Fibroblast of skin of scalp (primary cell): ENCODE measurements around the gene RUNX1.

Source experiments
- DNase-seq: peaks from one replicate; pipeline ENCODE4 v3.0.0-alpha.2; 2013

Gene RUNX1

DNA sequence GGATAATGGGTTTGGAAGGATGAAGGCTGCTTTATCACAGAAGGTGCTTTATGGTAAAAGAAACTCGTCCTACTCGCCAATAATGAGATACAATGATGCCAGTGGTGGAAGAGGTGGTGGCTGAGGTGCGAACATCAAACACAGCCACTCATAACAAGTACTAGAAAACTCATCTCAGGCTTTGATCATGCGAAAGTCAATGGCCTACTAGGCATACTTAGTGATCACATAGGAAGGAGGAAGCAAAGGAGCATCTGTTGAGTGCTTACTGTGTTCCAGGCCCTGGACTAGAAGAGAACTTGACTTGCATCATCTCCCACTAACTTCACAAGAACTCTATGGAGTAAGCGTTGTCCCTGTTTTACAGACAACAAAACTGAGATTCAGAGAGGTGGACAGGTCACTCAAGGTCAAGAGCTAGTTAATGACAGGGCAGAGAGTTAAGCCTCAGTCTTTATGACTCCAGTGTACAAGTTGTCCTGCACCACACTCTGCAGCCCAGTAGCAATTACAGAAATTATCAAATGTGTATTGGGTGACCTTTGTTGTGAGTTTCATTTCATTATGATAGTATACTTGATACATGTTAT is 33.6 kb downstream of the RUNX1 start:
- no peak for DNase-seq

DNA sequence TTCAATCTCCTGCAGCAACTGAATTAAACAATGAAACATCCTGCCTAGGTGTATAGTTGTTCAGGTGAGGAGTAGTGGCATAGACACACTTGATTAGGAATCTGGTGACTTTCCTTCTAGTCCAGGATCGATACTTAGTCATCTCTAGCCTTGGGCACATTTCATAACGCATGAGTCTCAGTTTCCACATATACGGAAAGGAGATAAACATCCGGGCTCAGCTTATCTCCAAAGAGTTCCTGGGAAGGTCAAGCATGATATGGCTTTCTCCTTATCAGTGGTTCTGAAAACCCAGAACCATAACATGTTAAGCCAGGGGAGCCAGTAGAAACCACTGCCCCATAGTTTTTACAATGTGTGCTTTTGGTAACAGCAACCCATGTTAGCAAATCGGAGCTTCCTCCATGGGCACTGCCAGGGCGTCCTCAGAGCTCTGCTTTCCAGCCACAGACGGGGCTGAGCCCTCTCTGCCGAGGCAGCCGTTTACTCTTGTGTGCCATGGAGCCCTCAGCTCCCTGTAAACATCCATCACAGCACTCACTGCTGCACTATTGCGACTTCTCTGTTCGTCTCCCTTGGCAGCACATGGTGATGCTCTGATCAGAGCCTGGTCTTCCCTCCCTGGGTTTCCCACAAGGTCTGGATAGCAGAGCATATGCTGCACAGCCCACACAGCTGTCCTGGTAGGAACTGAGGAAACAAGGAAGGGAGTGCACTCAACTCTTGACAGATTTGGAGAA is 34.6 kb downstream of the RUNX1 start:
- no peak for DNase-seq

DNA sequence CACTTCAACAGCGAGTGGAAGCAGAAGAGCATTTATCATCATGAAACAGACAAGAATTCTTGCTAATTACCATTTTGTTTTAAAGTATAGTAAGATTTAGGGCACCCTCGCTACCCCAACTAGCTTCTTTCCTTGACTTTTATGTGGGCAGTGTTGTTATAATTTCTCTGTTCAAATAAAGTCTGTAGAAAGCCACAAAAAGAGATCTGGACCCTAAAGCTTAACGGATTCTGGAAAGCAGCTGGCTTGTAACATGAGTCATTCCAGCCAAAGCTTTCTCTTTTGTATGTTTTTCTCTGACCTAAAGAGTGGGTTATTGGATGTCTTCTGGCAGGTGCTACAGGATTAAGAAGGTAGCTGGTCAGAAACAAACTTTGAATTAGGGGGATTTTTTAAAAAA is 37.4 kb downstream of the RUNX1 start:
- DNase-seq: no peak

DNA sequence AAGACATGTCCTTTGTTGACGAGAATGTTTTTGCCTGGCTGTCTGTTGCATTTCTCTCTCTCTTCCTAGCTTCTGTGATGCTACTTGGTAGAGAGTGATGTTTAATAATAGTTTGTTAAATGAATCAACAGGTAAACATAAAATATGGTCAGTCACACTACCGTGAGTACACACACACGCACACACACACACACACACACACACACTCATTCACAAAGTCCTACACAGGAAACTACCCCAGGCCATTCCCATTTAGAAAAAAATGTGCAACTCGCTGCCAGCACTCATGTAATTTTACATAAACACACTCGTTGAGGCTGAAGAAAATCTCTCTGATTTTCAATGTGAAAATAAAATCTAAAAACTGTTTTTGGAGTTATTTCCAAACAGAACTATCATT is 38.7 kb downstream of the RUNX1 start:
- no peak for DNase-seq

- DNase-seq: no peak
Observed at GRCh38 chr21:35007348-35007747, 41.8 kb downstream of the RUNX1 start.

- DNase-seq: no peak
Observed at GRCh38 chr21:35006771-35007170, 42.3 kb downstream of the RUNX1 start.

DNA sequence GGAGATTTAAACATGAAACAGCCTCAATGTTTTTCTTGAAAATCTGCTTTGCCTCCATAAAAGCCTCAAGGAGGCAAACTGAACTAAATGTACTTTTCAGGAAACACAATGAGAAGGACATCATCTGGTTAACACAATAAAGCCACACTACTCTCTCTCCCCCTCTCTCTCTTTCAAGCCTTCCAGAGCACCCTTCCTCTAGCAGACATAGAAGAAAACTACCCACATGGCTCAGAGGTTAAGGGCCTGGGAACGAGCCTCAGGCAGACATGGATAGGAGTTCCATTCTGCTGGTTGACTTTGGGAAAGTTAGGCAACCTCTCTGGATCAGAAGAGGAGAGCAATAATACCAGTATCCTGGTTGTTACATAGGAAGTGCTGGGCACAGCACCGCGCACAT is 42.9 kb downstream of the RUNX1 start:
- no peak for DNase-seq

- peak; percentile 59 for DNase-seq
Observed at GRCh38 chr21:35005560-35006224, 43.4 kb downstream of the RUNX1 start.

DNA sequence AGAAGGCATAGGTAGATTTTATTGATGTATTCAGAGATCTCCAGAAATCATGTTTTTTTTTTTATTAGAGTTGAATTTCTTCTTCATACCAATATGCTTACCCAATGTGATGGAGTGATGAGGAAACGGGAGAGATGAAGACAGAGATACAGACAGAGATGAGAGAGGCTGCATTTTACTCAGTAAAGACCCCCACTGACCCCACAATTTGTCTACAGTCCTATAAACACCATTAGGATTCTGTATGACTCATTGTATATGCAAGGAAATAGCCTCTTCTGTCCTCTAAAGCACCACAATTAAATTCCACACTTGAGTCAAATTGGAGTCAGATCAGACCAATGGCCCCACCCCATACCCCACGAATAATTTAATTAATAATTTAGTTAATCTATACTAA is 44.0 kb downstream of the RUNX1 start:
- DNase-seq: no peak

DNA sequence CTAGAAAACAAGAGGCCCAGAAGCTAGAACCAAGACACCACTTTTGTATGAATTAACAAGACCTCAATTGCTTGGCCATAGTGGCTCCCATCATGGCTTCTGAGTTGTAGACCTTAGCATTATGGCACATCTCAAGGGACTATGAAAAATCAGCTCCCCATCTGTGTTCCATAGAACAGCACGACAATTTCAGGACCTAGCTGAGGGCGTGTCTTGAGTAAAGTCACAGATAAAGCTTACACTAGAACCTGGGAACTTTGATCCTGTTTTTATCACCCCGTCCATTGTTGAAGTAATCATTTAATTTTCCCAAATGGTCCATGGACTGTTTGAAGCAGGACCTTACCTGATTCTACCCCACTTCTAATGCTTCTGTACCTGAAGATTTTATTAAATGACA is 44.8 kb downstream of the RUNX1 start:
- no peak for DNase-seq

- peak; percentile 80 for DNase-seq
Observed at GRCh38 chr21:35002879-35003722, 46.0 kb downstream of the RUNX1 start.

DNA sequence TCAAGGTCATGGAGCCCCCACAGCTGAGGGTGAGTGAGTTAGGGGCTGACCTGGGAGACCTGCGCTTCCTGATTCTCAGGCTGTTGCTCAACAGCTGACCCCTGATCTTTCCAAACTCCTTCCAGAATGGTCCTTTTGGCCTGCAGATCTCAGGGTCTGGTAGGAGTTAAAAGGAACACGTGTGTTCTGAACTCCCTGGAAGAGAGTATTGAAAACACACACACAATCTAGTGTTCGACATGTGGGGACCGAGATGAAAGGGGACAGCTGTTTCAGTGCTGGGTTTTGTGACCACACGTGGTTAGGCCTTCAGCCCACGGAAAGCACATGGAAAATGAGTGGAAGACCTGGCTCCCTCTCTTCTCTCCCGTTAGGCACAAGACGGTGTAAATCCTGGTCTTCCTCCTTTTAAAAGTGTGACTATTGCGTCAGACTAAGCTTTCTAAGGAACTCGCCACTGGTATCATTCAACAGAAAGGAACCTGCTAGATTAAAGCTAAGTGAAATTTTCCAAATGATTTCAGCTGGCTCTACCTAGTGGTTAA is 49.6 kb downstream of the RUNX1 start:
- DNase-seq: no peak

DNA sequence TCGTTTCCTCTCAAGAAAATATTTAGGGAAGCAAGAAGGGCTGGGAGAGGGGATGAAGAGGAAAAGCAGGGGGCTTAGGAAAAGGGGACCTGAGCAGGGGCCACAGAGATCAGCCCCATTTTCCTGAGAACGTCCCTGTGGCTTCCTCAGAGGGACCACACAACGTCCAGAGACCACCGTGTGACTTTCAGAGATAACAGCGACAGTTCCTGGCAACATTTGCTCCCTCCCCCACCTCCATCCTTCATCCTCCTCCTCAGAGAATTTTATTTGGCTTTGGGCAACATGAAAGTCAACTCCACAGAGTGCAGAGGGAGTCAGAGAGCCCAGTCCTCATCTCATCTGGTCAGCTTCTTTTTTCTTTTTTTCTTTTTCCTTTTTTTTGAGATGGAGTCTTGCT is 50.9 kb downstream of the RUNX1 start:
- no peak for DNase-seq

- DNase-seq: no peak
Observed at GRCh38 chr21:34997294-34997693, 51.8 kb downstream of the RUNX1 start.

DNA sequence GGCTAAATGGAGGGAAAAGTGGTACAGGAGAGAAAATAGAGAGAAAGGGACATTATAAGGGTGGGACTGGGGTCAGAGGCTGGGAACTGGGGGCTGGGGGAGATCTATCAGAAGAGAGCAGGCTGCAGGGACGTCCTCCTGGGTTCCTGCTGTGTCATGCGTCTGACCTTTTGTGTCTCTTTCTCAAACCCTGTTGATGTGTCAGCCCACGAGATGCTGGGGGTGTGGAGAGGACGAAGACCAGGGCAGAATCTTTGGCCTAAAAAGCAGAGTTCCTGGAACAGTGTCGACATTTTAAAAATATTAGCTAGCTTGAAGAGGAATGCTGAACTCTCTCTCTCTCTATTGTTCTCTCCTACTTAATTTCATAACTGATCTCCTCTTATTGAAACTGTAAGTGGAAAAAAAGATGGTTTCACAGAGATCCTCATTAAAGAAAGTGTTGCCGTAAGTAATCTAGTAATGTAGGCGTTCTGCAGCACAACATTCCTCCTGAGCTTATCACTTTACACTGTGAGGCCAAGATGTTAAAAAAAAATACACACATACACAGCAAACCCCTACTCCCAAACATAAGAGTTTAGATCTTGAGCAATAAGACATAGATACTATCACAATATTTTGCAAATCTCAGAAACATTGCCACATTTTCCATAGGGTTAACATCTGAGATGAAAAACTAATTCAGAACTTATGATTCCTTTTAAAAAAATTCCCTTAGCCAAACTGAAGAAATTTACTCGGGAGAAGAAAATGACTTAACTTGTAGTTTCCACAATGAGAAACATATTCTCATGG is 52.6 kb downstream of the RUNX1 start:
- DNase-seq: peak; percentile 61

- no peak for DNase-seq
Observed at GRCh38 chr21:34995979-34996303, 53.2 kb downstream of the RUNX1 start.

GRCh38 chr21:34994766-34995631 is 54.1 kb downstream of the RUNX1 start:
- DNase-seq: no peak

DNA sequence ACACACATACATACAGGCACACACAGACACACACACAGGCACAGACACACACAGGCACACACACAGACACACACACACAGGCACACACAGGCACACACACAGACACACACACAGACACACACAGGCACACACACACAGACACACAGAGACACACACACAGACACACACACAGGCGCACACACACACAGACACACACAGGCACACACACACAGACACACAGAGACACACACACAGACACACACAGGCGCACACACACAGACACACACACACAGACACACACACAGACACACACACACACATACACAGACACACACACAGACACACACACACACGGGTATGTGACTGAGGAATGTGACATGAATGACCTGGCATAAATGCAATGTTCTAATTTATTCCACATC is 55.6 kb downstream of the RUNX1 start:
- DNase-seq: peak; percentile 49

- peak; percentile 46 for DNase-seq
Observed at GRCh38 chr21:34992736-34993398, 56.2 kb downstream of the RUNX1 start.

GRCh38 chr21:34992180-34992579 is 56.9 kb downstream of the RUNX1 start:
- DNase-seq: no peak
